Endothelial cell of umbilical vein (primary cell): Measurements from ENCODE around the gene APOBEC3A.

ENCODE experiments used
- CTCF ChIP-seq, 2 donors: IDR thresholded peaks; 1 replicate in 1 of 2; 2 replicates in 1 of 2; pipeline ENCODE4 v1.5.1; 2011; ENCODE audit warnings: low read length in 2 of 2, mild to moderate bottlenecking in 2 of 2, moderate library complexity in 2 of 2, control low read depth in 1 of 2, inconsistent platforms in 1 of 2, low read depth in 1 of 2; ENCODE audit not compliant: insufficient read depth in 1 of 2; ENCODE audit errors: extremely low read depth in 1 of 2
- EZH2 ChIP-seq: IDR thresholded peaks from 2 replicates; pipeline ENCODE4 v1.6.1; 2012; ENCODE audit warnings: borderline replicate concordance, low read depth, mild to moderate bottlenecking, moderate library complexity, low read length, inconsistent platforms; ENCODE audit not compliant: severe bottlenecking
- FOS ChIP-seq: IDR thresholded peaks from 2 replicates; pipeline ENCODE4 v1.6.1; 2011; ENCODE audit warnings: mild to moderate bottlenecking, low read length, moderate library complexity, borderline replicate concordance; ENCODE audit not compliant: insufficient read depth
- GATA2 ChIP-seq: IDR thresholded peaks from 2 replicates; pipeline ENCODE4 v1.7.0; 2011; ENCODE audit warnings: low read depth, mild to moderate bottlenecking, moderate library complexity, mixed read lengths, low read length; ENCODE audit not compliant: insufficient read length, insufficient read depth
- JUN ChIP-seq: IDR thresholded peaks from 2 replicates; pipeline ENCODE4 v1.6.1; 2011; ENCODE audit warnings: borderline replicate concordance, low read depth; ENCODE audit not compliant: insufficient read length, insufficient read depth
- MAX ChIP-seq: IDR thresholded peaks from 2 replicates; pipeline ENCODE4 v1.6.1; 2011; ENCODE audit not compliant: insufficient read depth, insufficient read length
- MYC ChIP-seq: IDR thresholded peaks from one replicate; pipeline ENCODE4 v1.6.1; 2011; ENCODE audit warnings: mild to moderate bottlenecking, low read depth, low read length
- POLR2A ChIP-seq: IDR thresholded peaks from 2 replicates; pipeline ENCODE4 v1.6.1; 2012; ENCODE audit warnings: low read depth, mild to moderate bottlenecking, control low read depth, low read length
- POLR2AphosphoS5 ChIP-seq: IDR thresholded peaks from 2 replicates; pipeline ENCODE4 v1.6.1; 2012; ENCODE audit warnings: low read depth, mild to moderate bottlenecking, control low read depth, low read length, moderate library complexity; ENCODE audit not compliant: insufficient read depth

GRCh38 chr22:38952281-38952993 lies 5.0 kb upstream of the APOBEC3A start:
- TF ChIP-seq EZH2 (no peak), POLR2A (no peak), CTCF (IDR thresholded peaks at IDR 0.05; ENCODE audit: extremely low read depth in 1 of 2, insufficient read depth in 1 of 2, low read depth in 1 of 2, low read length in 2 of 2) (no peak), POLR2AphosphoS5 (no peak), GATA2 (no peak), MYC (no peak), FOS (no peak), MAX (no peak), JUN (no peak)
